HCT116 (cell line): ENCODE measurements around the gene STPG2. TPM values are rescaled to one million over a fixed set of nuclear protein-coding genes. Genes with fewer than 3 reads are reported as not detected.
"Not testable (repeated sequence)": the region's sequence is repeated elsewhere in the genome, so short reads cannot be mapped to it uniquely, and the experiment has no call there.

Source experiments
- ATAC-seq: fragments of 200-7000 bp; cut with Tn5 transposase; 2 replicates; pipeline ENCODE4 v1.9.1; 2020; ENCODE audit warnings: mild to moderate bottlenecking, moderate library complexity
- BruUV-seq: library from RNA; stranded (reverse); fragments of 400-500 nt; replicated peaks from 2 replicates; lab custom pipeline; 2021; lab: Mats Ljungman, UMichigan
- CTCF ChIA-PET: fragments of 300-600 bp; sonication (Branson Sonifier 250); formaldehyde crosslinking; loops from one replicate; lab custom pipeline; 2021; ENCODE audit warnings: antibody characterized with exemption; lab: Charles Lee
- POLR2A ChIA-PET: fragments of 300-600, 350-600 bp; sonication (Branson Sonifier 250); formaldehyde crosslinking; loops from one replicate; lab custom pipeline; 2021; ENCODE audit warnings: antibody characterized with exemption; lab: Charles Lee
- RAD21 ChIA-PET, 2 experiments: fragments of 300-600 bp; sonication (Branson Sonifier 250); formaldehyde crosslinking; loops; one replicate each; lab custom pipeline; 2023; ENCODE audit warnings: low total read pairs in 2 of 2; ENCODE audit not compliant: uncharacterized antibody in 2 of 2, unreplicated experiment in 2 of 2, low non-redundant PET in 1 of 2; lab: Charles Lee
- DNase-seq: peaks from one replicate; pipeline ENCODE4 v3.0.0-alpha.2; 2010; ENCODE audit warnings: low read depth, low spot score
- H2AFZ ChIP-seq: fragments of 200-600 bp; shearing (Covaris generic), sonication (generic); 2 replicates; pipeline ENCODE4 v1.6.1; 2017; ENCODE audit warnings: low read depth, mixed run types, mixed read lengths, antibody characterized with exemption, low read length; ENCODE audit not compliant: poor library complexity, severe bottlenecking
- H3K27ac ChIP-seq: 2 replicates; pipeline ENCODE4 v1.5.1; 2012; ENCODE audit warnings: low read depth, low read length
- H3K27me3 ChIP-seq: fragments of 200-600 bp; sonication (generic); 2 replicates; pipeline ENCODE4 v1.6.1; 2016; ENCODE audit warnings: mixed run types, low read length, mixed read lengths; ENCODE audit not compliant: insufficient read depth
- H3K36me3 ChIP-seq, 2 experiments: fragments of 200-500 bp in 1 of 2; fragments of 200-600 bp in 1 of 2; sonication (Bioruptor generic) in 1 of 2; sonication (generic) in 1 of 2; 2 replicates each; pipeline versions ENCODE4 v1.5.1 to v1.6.1; 2014 to 2016; ENCODE audit warnings: low read length in 2 of 2, inconsistent platforms in 1 of 2, mixed read lengths in 1 of 2, mixed run types in 1 of 2; ENCODE audit not compliant: insufficient read depth in 2 of 2, control insufficient read depth in 1 of 2
- H3K4me1 ChIP-seq, 2 experiments: fragments of 200-600 bp in 1 of 2; sonication (generic) in 1 of 2; 2 replicates each; pipeline versions ENCODE4 v1.5.1 to v1.6.1; 2012 to 2017; ENCODE audit warnings: low read length in 2 of 2, inconsistent platforms in 1 of 2, mild to moderate bottlenecking in 1 of 2, mixed read lengths in 1 of 2, mixed run types in 1 of 2, moderate library complexity in 1 of 2; ENCODE audit not compliant: insufficient read depth in 2 of 2, control insufficient read depth in 1 of 2
- H3K4me2 ChIP-seq: fragments of 200-600 bp; sonication (generic); 2 replicates; pipeline ENCODE4 v1.6.1; 2017; ENCODE audit warnings: mixed run types, low read length, mixed read lengths
- H3K4me3 ChIP-seq, 2 experiments: fragments of 200-600 bp in 1 of 2; sonication (generic) in 1 of 2; replicated peaks in 1 of 2; 2 replicates each; pipeline ENCODE4 v1.5.1; 2011 to 2016; ENCODE audit warnings: low read length in 2 of 2, control low read depth in 1 of 2, low read depth in 1 of 2, mild to moderate bottlenecking in 1 of 2, mixed read lengths in 1 of 2, mixed run types in 1 of 2
- H3K79me2 ChIP-seq: fragments of 200-600 bp; sonication (generic); 2 replicates; pipeline ENCODE4 v1.6.1; 2017; ENCODE audit warnings: mild to moderate bottlenecking, mixed run types, low read length, moderate library complexity, mixed read lengths; ENCODE audit not compliant: insufficient read depth
- H3K9ac ChIP-seq: fragments of 200-600 bp; sonication (generic); 2 replicates; pipeline ENCODE4 v1.6.1; 2016; ENCODE audit warnings: low read length, mixed read lengths
- H3K9me2 ChIP-seq: fragments of 200-600 bp; sonication (generic), shearing (Covaris generic); 2 replicates; pipeline ENCODE4 v1.6.1; 2017; ENCODE audit warnings: mixed run types, mild to moderate bottlenecking, moderate library complexity; ENCODE audit not compliant: insufficient read depth
- H3K9me3 ChIP-seq, 2 experiments: fragments of 200-500 bp in 1 of 2; fragments of 200-600 bp in 1 of 2; sonication (Bioruptor generic) in 1 of 2; sonication (generic) in 1 of 2; 2 replicates each; pipeline ENCODE4 v1.6.1; 2014 to 2017; ENCODE audit warnings: low read length in 2 of 2, mixed read lengths in 2 of 2, inconsistent platforms in 1 of 2, low read depth in 1 of 2, mild to moderate bottlenecking in 1 of 2, mixed run types in 1 of 2, moderate library complexity in 1 of 2; ENCODE audit not compliant: control insufficient read depth in 1 of 2, insufficient read depth in 1 of 2
- H4K20me1 ChIP-seq: fragments of 200-600 bp; sonication (generic), shearing (Covaris generic); 2 replicates; pipeline ENCODE4 v1.6.1; 2017; ENCODE audit warnings: mixed run types, mild to moderate bottlenecking, moderate library complexity; ENCODE audit not compliant: insufficient read depth
- CBX3 ChIP-seq: IDR thresholded peaks from 2 replicates; pipeline ENCODE4 v1.6.1; 2012; ENCODE audit warnings: low read depth
- EGR1 ChIP-seq: IDR thresholded peaks from 2 replicates; pipeline ENCODE4 v1.6.1; 2012; ENCODE audit warnings: low read depth
- EZH2phosphoT487 ChIP-seq: fragments of 200-600 bp; IDR thresholded peaks from 2 replicates; pipeline ENCODE4 v1.6.1; 2018; ENCODE audit warnings: antibody characterized with exemption, borderline replicate concordance
- POLR2AphosphoS5 ChIP-seq: IDR thresholded peaks from 2 replicates; pipeline ENCODE4 v1.6.1; 2011; ENCODE audit warnings: mild to moderate bottlenecking, low read depth, low read length, moderate library complexity
- TCF7L2 ChIP-seq: IDR thresholded peaks from 2 replicates; pipeline ENCODE4 v1.7.0; 2011; ENCODE audit warnings: borderline replicate concordance, inconsistent platforms; ENCODE audit not compliant: insufficient read depth, insufficient read length; ENCODE audit errors: extremely low read depth
- ZBTB33 ChIP-seq: IDR thresholded peaks from 2 replicates; pipeline ENCODE4 v1.6.1; 2011; ENCODE audit warnings: mild to moderate bottlenecking, low read length, moderate library complexity; ENCODE audit not compliant: insufficient replicate concordance; ENCODE audit errors: extremely low read depth
- ZFX ChIP-seq: fragments of 450-650 bp; IDR thresholded peaks from 2 replicates; pipeline ENCODE4 v1.6.1; 2017
- intact Hi-C: fragments of 100-400 bp; cut with micrococcal nuclease; formaldehyde crosslinking; loops from 2 replicates; pipeline ENCODE4 v1.10.0; 2022
- total RNA-seq: library from RNA; stranded (reverse); gene quantifications from one replicate; pipeline ENCODE4 v1.2.1, GENCODE V29; 2021; ENCODE audit not compliant: unreplicated experiment

Gene STPG2
- total RNA-seq, 1 experiment from 2014 or later, result not detected

- Histone ChIP-seq H3K36me3 (no peaks in the 10 kb centered on the region; a peak in 1 of 4 replicates), H2AFZ (no peak overlapping the region), H3K27ac (no peak overlapping the region), H3K4me1 (no peaks in the 10 kb centered on the region), H3K79me2 (no peaks in the 10 kb centered on the region), H3K27me3 (no peaks in the 10 kb centered on the region), H3K9me3 (no peaks in the 10 kb centered on the region), H3K9ac (no peak overlapping the region), H3K4me2 (no peak overlapping the region), H4K20me1 (no peaks in the 10 kb centered on the region), H3K9me2 (no peaks in the 10 kb centered on the region), H3K4me3 (no peak overlapping the region)
- ChIA-PET RAD21 (no interaction called here), POLR2A (no interaction called here), CTCF (no interaction called here)
- TF ChIP-seq POLR2AphosphoS5 (no peak), TCF7L2 (no peak), ZBTB33 (no peak)
- intact Hi-C loops, result no loop called here
- ATAC-seq, result no peak
- DNase-seq, result no peak
- no TSS peak for BruUV-seq
Observed at GRCh38 chr4:97643179-97643578, 500.1 kb downstream of the STPG2 start.

- Histone ChIP-seq H3K4me1 (no peaks in the 10 kb centered on the region), H3K9ac (no peak overlapping the region), H3K27ac (no peak overlapping the region), H3K4me2 (no peak overlapping the region), H3K4me3 (no peak overlapping the region), H2AFZ (no peak overlapping the region), H3K9me2 (no peaks in the 10 kb centered on the region), H3K79me2 (no peaks in the 10 kb centered on the region), H3K27me3 (no peaks in the 10 kb centered on the region), H3K9me3 (no peaks in the 10 kb centered on the region), H4K20me1 (no peaks in the 10 kb centered on the region), H3K36me3 (no peaks in the 10 kb centered on the region; a peak in 1 of 4 replicates)
- TF ChIP-seq EGR1 (no peak), ZFX (no peak), EZH2phosphoT487 (no peak), POLR2AphosphoS5 (no peak), CBX3 (no peak), ZBTB33 (no peak)
- BruUV-seq, result no TSS peak
- POLR2A ChIA-PET, result no interaction called here
- RAD21 ChIA-PET, result no interaction called here
- no peak for DNase-seq
- CTCF ChIA-PET, result no interaction called here
- no peak for ATAC-seq
- intact Hi-C loops, result no loop called here
Observed at GRCh38 chr4:97639961-97640360, 503.3 kb downstream of the STPG2 start.

GRCh38 chr4:97633831-97634230 lies 509.4 kb downstream of the STPG2 start:
- CTCF ChIA-PET, H3K9ac ChIP-seq, H3K79me2 ChIP-seq, BruUV-seq, ATAC-seq, H3K4me3 ChIP-seq, H3K9me2 ChIP-seq, RAD21 ChIA-PET, H3K9me3 ChIP-seq, intact Hi-C loops, POLR2A ChIA-PET, H3K4me2 ChIP-seq, H3K4me1 ChIP-seq, H3K36me3 ChIP-seq, H3K27ac ChIP-seq, H3K27me3 ChIP-seq, H4K20me1 ChIP-seq, DNase-seq, H2AFZ ChIP-seq: not testable (repeated sequence)
